ENCODE data around the gene TRIM25. TPM values are rescaled to one million over a fixed set of nuclear protein-coding genes. Genes with fewer than 3 reads are reported as not detected.

The TRIM25 gene
- total RNA-seq, 1 donor from 2014 or later: 71.4 TPM

- Mint-ChIP-seq H3K27me3 (no peaks in the 10 kb centered on the region), H3K27ac (no peak overlapping the region), H3K36me3 (ENCODE audit: low read depth) (peaks cover 54% of the 10 kb centered on the region), H3K4me1 (no peaks in the 10 kb centered on the region), H3K9me3 (peaks cover 8% of the 10 kb centered on the region), H3K4me3 (no peak overlapping the region)
- no peak for ATAC-seq (ENCODE audit: low read depth)
- intact Hi-C loops (cut with micrococcal nuclease): no loop called here
- no peak for TF ChIP-seq CTCF (IDR thresholded peaks at IDR 0.05)
- ChIA-PET CTCF (no interaction called here), POLR2A (no interaction called here)
- no peak for DNase-seq
These were observed 27.5 kb downstream of the TRIM25 start for GRCh38 chr17:56886288-56886731.

GRCh38 chr17:56885312-56885657 is 28.6 kb downstream of the TRIM25 start:
- no peak overlapping the region for H3K27ac Mint-ChIP-seq
- H3K4me1 Mint-ChIP-seq: peaks cover 2% of the 10 kb centered on the region
- ATAC-seq (ENCODE audit: low read depth) (no peak), DNase-seq (no peak)
- peaks cover 44% of the 10 kb centered on the region for H3K36me3 Mint-ChIP-seq (ENCODE audit: low read depth)
- no peak for TF ChIP-seq CTCF (IDR thresholded peaks at IDR 0.05)
- intact Hi-C loops (cut with micrococcal nuclease): no loop called here
- POLR2A ChIA-PET: no interaction called here
- H3K9me3 Mint-ChIP-seq: peaks cover 8% of the 10 kb centered on the region
- H3K27me3 Mint-ChIP-seq: no peaks in the 10 kb centered on the region
- CTCF ChIA-PET: no interaction called here
- no peak overlapping the region for H3K4me3 Mint-ChIP-seq

- POLR2A ChIA-PET: no interaction called here
- Mint-ChIP-seq H3K4me3 (no peak overlapping the region), H3K27ac (no peak overlapping the region), H3K36me3 (ENCODE audit: low read depth) (peaks cover 39% of the 10 kb centered on the region), H3K27me3 (no peaks in the 10 kb centered on the region), H3K9me3 (peaks cover 8% of the 10 kb centered on the region), H3K4me1 (peaks cover 6% of the 10 kb centered on the region)
- no peak for TF ChIP-seq CTCF (IDR thresholded peaks at IDR 0.05)
- intact Hi-C loops (cut with micrococcal nuclease): no loop called here
- DNase-seq: no peak
- CTCF ChIA-PET: no interaction called here
- no peak for ATAC-seq (ENCODE audit: low read depth)
These were observed 29.2 kb downstream of the TRIM25 start for GRCh38 chr17:56884483-56885311.

GRCh38 chr17:56883616-56884015 is 30.2 kb downstream of the TRIM25 start:
- Mint-ChIP-seq H3K27ac (no peak overlapping the region), H3K36me3 (ENCODE audit: low read depth) (peaks cover 28% of the 10 kb centered on the region), H3K4me1 (peaks cover 6% of the 10 kb centered on the region), H3K4me3 (no peak overlapping the region), H3K9me3 (peaks cover 8% of the 10 kb centered on the region), H3K27me3 (no peaks in the 10 kb centered on the region)
- ChIA-PET POLR2A (no interaction called here), CTCF (no interaction called here)
- intact Hi-C loops (cut with micrococcal nuclease): no loop called here
- no peak for ATAC-seq (ENCODE audit: low read depth)
- no peak for DNase-seq
- TF ChIP-seq CTCF (IDR thresholded peaks at IDR 0.05): no peak

GRCh38 chr17:56881685-56882295 is 32.1 kb downstream of the TRIM25 start:
- CTCF ChIA-PET: no interaction called here
- TF ChIP-seq CTCF (IDR thresholded peaks at IDR 0.05): no peak
- POLR2A ChIA-PET: no interaction called here
- Mint-ChIP-seq H3K9me3 (peaks cover 2% of the 10 kb centered on the region), H3K27ac (no peak overlapping the region), H3K36me3 (ENCODE audit: low read depth) (peaks cover 11% of the 10 kb centered on the region), H3K27me3 (no peaks in the 10 kb centered on the region), H3K4me3 (no peak overlapping the region), H3K4me1 (peaks cover 8% of the 10 kb centered on the region)
- DNase-seq (no peak), ATAC-seq (ENCODE audit: low read depth) (no peak)
- intact Hi-C loops (cut with micrococcal nuclease): no loop called here
